Liver (tissue), 9 donors: ENCODE measurements around the gene LDB3. TPM values are rescaled to one million over a fixed set of nuclear protein-coding genes. Genes with fewer than 3 reads are reported as not detected.

Experiments used
- DNase-seq: peaks from one replicate; pipeline ENCODE4 v3.0.0-alpha.2; 2017; ENCODE audit warnings: low spot score
- H3K27ac ChIP-seq, 2 donors: one replicate each; pipeline ENCODE4 v1.7.0; 2013; ENCODE audit warnings: inconsistent platforms in 2 of 2, low read length in 2 of 2, control low read depth in 1 of 2, low read depth in 1 of 2, mild to moderate bottlenecking in 1 of 2
- H3K27me3 ChIP-seq, 4 donors: one replicate each; pipeline versions ENCODE4 v1.6.1 to v1.7.0; 2013; ENCODE audit warnings: low read length in 3 of 4, inconsistent platforms in 1 of 4, mild to moderate bottlenecking in 1 of 4, moderate library complexity in 1 of 4; ENCODE audit not compliant: control insufficient read depth in 4 of 4, insufficient read depth in 4 of 4
- H3K36me3 ChIP-seq, 4 donors: one replicate each; pipeline versions ENCODE4 v1.6.1 to v1.7.0; 2013; ENCODE audit warnings: low read length in 3 of 4, mild to moderate bottlenecking in 3 of 4, low read depth in 1 of 4, moderate library complexity in 1 of 4; ENCODE audit not compliant: control insufficient read depth in 4 of 4, insufficient read depth in 3 of 4
- H3K4me1 ChIP-seq, 4 donors: one replicate each; pipeline versions ENCODE4 v1.6.1 to v1.7.0; 2013; ENCODE audit warnings: low read length in 3 of 4, mild to moderate bottlenecking in 3 of 4, moderate library complexity in 1 of 4; ENCODE audit not compliant: control insufficient read depth in 4 of 4, insufficient read depth in 4 of 4
- H3K4me3 ChIP-seq, 3 donors: one replicate each; pipeline versions ENCODE4 v1.6.1 to v1.7.0; 2013; ENCODE audit warnings: low read length in 3 of 3, control low read depth in 1 of 3, low read depth in 1 of 3, mild to moderate bottlenecking in 1 of 3
- H3K9ac ChIP-seq, 2 donors: one replicate each; pipeline ENCODE4 v1.7.0; 2013; ENCODE audit warnings: low read length in 2 of 2, mild to moderate bottlenecking in 2 of 2, moderate library complexity in 2 of 2, control low read depth in 1 of 2, low read depth in 1 of 2
- H3K9me3 ChIP-seq, 4 donors: one replicate each; pipeline versions ENCODE4 v1.6.1 to v1.7.0; 2013; ENCODE audit warnings: low read length in 3 of 4; ENCODE audit not compliant: control insufficient read depth in 4 of 4
- FOXA1 ChIP-seq: IDR thresholded peaks from 2 replicates; pipeline ENCODE4 v1.6.1; 2016; ENCODE audit warnings: antibody characterized with exemption
- FOXA2 ChIP-seq: IDR thresholded peaks from 2 replicates; pipeline ENCODE4 v1.6.1; 2016; ENCODE audit warnings: antibody characterized with exemption
- GABPA ChIP-seq, 2 donors: IDR thresholded peaks in 1 of 2; conservative IDR thresholded peaks in 1 of 2; 2 replicates each; pipeline ENCODE4 v1.6.1; 2016; ENCODE audit warnings: antibody characterized with exemption in 2 of 2, mild to moderate bottlenecking in 1 of 2, moderate library complexity in 1 of 2
- HNF4A ChIP-seq, 2 donors: conservative IDR thresholded peaks; 2 replicates each; pipeline ENCODE4 v1.6.1; 2016; ENCODE audit warnings: antibody characterized with exemption in 2 of 2, mild to moderate bottlenecking in 2 of 2
- HNF4G ChIP-seq: IDR thresholded peaks from 2 replicates; pipeline ENCODE4 v1.6.1; 2016; ENCODE audit warnings: antibody characterized with exemption
- JUND ChIP-seq, 2 donors: IDR thresholded peaks; 2 replicates each; pipeline ENCODE4 v1.6.1; 2016; ENCODE audit warnings: antibody characterized with exemption in 2 of 2
- MAX ChIP-seq: IDR thresholded peaks from 2 replicates; pipeline ENCODE4 v1.6.1; 2016; ENCODE audit warnings: antibody characterized with exemption
- NR2F2 ChIP-seq: IDR thresholded peaks from 2 replicates; pipeline ENCODE4 v1.6.1; 2016; ENCODE audit warnings: antibody characterized with exemption
- RAD21 ChIP-seq, 2 donors: IDR thresholded peaks; 2 replicates each; pipeline ENCODE4 v1.6.1; 2016; ENCODE audit warnings: antibody characterized with exemption in 2 of 2, mild to moderate bottlenecking in 2 of 2
- REST ChIP-seq: IDR thresholded peaks from 2 replicates; pipeline ENCODE4 v1.6.1; 2016; ENCODE audit warnings: antibody characterized with exemption, mild to moderate bottlenecking
- RXRA ChIP-seq, 2 donors: IDR thresholded peaks; 2 replicates each; pipeline ENCODE4 v1.6.1; 2017 to 2018; ENCODE audit warnings: antibody characterized with exemption in 2 of 2, mild to moderate bottlenecking in 1 of 2
- SP1 ChIP-seq: IDR thresholded peaks from 2 replicates; pipeline ENCODE4 v1.6.1; 2018; ENCODE audit warnings: antibody characterized with exemption, mild to moderate bottlenecking
- TAF1 ChIP-seq: conservative IDR thresholded peaks from 2 replicates; pipeline ENCODE4 v1.6.1; 2016; ENCODE audit warnings: antibody characterized with exemption, mild to moderate bottlenecking
- YY1 ChIP-seq: IDR thresholded peaks from 2 replicates; pipeline ENCODE4 v1.6.1; 2016; ENCODE audit warnings: antibody characterized with exemption, mild to moderate bottlenecking
- WGBS: extraction: QIAGEN DNeasy Blood & Tissue Kit; methylation state at CpG from one replicate; pipeline ENCODE4 v1.1.7; 2013; 5-methylcytosine and 5-hydroxymethylcytosine counted together
- polyA plus RNA-seq, 2 donors: library from polyadenylated mRNA; stranded (reverse) in 1 of 2; unstranded in 1 of 2; fragments of 200-250 nt in 1 of 2; fragments of >200 nt in 1 of 2; fragmentation: Nextera tagmentation in 1 of 2; extraction: Ambion mirVana in 1 of 2; gene quantifications; one replicate each; pipeline versions ENCODE4 v1.2.1 to v1.2.3, GENCODE V29; 2013 to 2015
- total RNA-seq, 2 donors: library from RNA; depleted of rRNA; stranded (reverse); fragments of >200 nt; gene quantifications; one replicate each; pipeline ENCODE4 v1.2.3, GENCODE V29; 2014
- TF ChIP-seq, protein P1 (sequence below): IDR thresholded peaks from 2 replicates; pipeline ENCODE4 v1.6.1; 2016; ENCODE audit warnings: antibody characterized with exemption
- TF ChIP-seq, protein P2 (sequence below): IDR thresholded peaks from 2 replicates; pipeline ENCODE4 v1.6.1; 2016; ENCODE audit warnings: antibody characterized with exemption
- donor health status: healthy.
- donor health status: healthy.
- donor health status: healthy.
- donor health status: healthy.
- donor health status: healthy.

LDB3 gene
- total and polyA plus RNA-seq, 4 donors = 0.09 to 0.42 (median 0.15) TPM; not detected in 1

DNA sequence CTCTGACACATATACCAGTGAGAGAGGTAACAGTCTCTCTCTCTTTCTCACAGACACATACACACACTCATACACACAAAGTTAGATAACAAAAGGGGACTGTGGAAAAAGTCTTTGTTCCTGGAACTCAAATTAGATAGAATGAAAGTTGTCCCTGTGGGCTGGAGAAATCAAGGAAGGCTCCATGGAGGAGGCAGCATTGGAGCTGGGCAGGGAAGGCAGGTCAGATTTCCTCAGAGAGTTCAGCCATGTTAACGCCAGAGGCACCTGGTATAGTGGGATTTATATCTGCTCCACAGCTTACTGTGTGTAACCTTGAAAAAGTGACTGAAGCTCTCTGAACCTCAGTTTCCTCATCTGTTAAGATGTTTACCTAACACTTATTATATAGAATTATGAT is 38.7 kb downstream of the LDB3 start:
- 98% methylated on average over 1 of the region's 1 CpG for WGBS

GRCh38 chr10:86707505-86707904 is 39.2 kb downstream of the LDB3 start:
- no peaks in the 10 kb centered on the region for H3K27me3 ChIP-seq
- 77% methylated on average over 4 of the region's 4 CpGs for WGBS
- no peak for TF ChIP-seq RXRA (IDR thresholded peaks at IDR 0.05)
- no peak for TF ChIP-seq HNF4A (conservative IDR thresholded peaks at IDR 0.05)
- no peak for TF ChIP-seq JUND (IDR thresholded peaks at IDR 0.05)
- TF ChIP-seq RAD21 (IDR thresholded peaks at IDR 0.05) = no peak
- TF ChIP-seq, protein P1, sequence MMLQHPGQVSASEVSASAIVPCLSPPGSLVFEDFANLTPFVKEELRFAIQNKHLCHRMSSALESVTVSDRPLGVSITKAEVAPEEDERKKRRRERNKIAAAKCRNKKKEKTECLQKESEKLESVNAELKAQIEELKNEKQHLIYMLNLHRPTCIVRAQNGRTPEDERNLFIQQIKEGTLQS = no peak
- TF ChIP-seq NR2F2 = no peak
- TF ChIP-seq TAF1 = no peak
- TF ChIP-seq REST = no peak
- TF ChIP-seq YY1 = no peak
- TF ChIP-seq GABPA (IDR thresholded peaks at IDR 0.05 in 1 of 2, conservative IDR thresholded peaks at IDR 0.05 in 1 of 2) = no peak
- no peak for TF ChIP-seq SP1
- peaks cover 0 to 11% (median 6%) of the 10 kb centered on the region in 4 donors for H3K4me1 ChIP-seq
- no peak for DNase-seq
- H3K36me3 ChIP-seq = no peaks in the 10 kb centered on the region
- no peaks in the 10 kb centered on the region for H3K9me3 ChIP-seq
- H3K9ac ChIP-seq = no peak overlapping the region
- no peak overlapping the region for H3K27ac ChIP-seq
- no peak overlapping the region for H3K4me3 ChIP-seq

More for the DNA sequence above, 38.7 kb downstream of the LDB3 start:
- H3K36me3 ChIP-seq = no peaks in the 10 kb centered on the region
- no peaks in the 10 kb centered on the region for H3K27me3 ChIP-seq
- H3K9ac ChIP-seq = no peak overlapping the region
- no peak overlapping the region for H3K27ac ChIP-seq
- no peak for DNase-seq
- no peaks in the 10 kb centered on the region for H3K9me3 ChIP-seq
- H3K4me1 ChIP-seq = peaks cover 0 to 5% (median 2%) of the 10 kb centered on the region in 4 donors
- TF ChIP-seq RAD21 (IDR thresholded peaks at IDR 0.05) = no peak
- no peak for TF ChIP-seq FOXA2
- no peak for TF ChIP-seq HNF4A (conservative IDR thresholded peaks at IDR 0.05)
- no peak for TF ChIP-seq FOXA1
- TF ChIP-seq YY1 = no peak
- TF ChIP-seq, protein P1 = no peak
- no peak for TF ChIP-seq TAF1
- no peak for TF ChIP-seq HNF4G
- no peak for TF ChIP-seq NR2F2
- TF ChIP-seq MAX = no peak
- TF ChIP-seq, protein P2, sequence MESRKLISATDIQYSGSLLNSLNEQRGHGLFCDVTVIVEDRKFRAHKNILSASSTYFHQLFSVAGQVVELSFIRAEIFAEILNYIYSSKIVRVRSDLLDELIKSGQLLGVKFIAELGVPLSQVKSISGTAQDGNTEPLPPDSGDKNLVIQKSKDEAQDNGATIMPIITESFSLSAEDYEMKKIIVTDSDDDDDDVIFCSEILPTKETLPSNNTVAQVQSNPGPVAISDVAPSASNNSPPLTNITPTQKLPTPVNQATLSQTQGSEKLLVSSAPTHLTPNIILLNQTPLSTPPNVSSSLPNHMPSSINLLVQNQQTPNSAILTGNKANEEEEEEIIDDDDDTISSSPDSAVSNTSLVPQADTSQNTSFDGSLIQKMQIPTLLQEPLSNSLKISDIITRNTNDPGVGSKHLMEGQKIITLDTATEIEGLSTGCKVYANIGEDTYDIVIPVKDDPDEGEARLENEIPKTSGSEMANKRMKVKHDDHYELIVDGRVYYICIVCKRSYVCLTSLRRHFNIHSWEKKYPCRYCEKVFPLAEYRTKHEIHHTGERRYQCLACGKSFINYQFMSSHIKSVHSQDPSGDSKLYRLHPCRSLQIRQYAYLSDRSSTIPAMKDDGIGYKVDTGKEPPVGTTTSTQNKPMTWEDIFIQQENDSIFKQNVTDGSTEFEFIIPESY = no peak
- no peak for TF ChIP-seq REST
- no peak for TF ChIP-seq RXRA (IDR thresholded peaks at IDR 0.05)
- no peak overlapping the region for H3K4me3 ChIP-seq
